Retinal pigment epithelial cell (primary cell): ENCODE results near the gene SERPINB8.
"Not testable (repeated sequence)": the region's sequence is repeated elsewhere in the genome, so short reads cannot be mapped to it uniquely, and the experiment has no call there.

ENCODE experiments used
- DNase-seq: peaks from one replicate; pipeline ENCODE4 v3.0.0-alpha.2; 2010; ENCODE audit warnings: low read depth
- H3K4me3 ChIP-seq: 2 replicates; pipeline ENCODE4 v1.5.1; 2011; ENCODE audit warnings: mild to moderate bottlenecking, low read length, control low read depth, moderate library complexity
- TF ChIP-seq, protein P1 (sequence below): conservative IDR thresholded peaks from 2 replicates; pipeline ENCODE4 v1.5.1; 2011; ENCODE audit warnings: low read depth, low read length, control low read depth, inconsistent platforms

SERPINB8 gene, protein sequence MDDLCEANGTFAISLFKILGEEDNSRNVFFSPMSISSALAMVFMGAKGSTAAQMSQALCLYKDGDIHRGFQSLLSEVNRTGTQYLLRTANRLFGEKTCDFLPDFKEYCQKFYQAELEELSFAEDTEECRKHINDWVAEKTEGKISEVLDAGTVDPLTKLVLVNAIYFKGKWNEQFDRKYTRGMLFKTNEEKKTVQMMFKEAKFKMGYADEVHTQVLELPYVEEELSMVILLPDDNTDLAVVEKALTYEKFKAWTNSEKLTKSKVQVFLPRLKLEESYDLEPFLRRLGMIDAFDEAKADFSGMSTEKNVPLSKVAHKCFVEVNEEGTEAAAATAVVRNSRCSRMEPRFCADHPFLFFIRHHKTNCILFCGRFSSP

DNA sequence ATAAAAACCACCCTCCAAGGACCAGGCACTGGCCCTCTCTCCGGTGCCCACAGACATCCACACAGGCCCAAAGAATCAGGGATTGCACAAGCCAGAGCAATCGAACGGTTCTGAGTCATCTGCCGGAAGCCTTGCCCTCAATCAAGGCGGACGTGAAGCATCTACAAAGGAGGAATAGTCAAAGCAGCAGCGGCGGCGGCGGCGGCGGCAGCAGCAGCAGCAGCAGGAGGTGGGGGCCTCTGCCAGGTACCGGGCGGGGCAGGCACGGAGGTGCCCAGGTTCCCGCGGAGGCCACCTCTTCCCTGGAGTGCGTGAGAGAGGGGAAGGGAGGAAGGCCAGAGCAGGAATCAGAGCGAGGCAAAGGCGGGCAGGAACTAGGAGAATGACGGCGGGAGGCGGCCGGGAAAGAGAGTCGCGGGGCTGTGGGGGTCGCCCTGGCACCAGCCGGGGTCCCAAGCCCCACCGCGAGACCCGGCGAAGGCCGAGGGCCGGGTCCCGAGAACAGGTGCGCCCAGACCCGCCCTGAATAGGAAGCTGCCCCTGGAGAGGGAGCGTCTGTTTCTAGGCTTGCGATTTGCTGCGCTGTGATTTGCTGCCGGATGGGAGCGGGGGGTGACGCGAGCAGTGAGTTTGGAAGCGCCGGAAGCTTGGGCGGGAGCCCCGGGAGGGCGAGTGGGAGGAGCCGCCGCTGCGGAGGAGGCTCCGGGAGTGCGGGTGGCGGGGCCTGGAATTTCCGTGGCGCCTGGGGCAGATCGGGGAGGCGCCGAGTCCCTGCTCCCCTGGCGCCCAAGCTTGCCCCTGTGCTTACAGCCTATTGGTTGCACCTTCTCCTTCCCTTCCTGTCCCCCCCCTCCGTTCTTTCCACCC is at the start of gene SERPINB8:
SERPINB8 (plus strand) TSS at position 140 of the 867 bp plus-strand sequence. CDS start 8,228 bp downstream, outside the sequence.
- TF ChIP-seq, protein P1, sequence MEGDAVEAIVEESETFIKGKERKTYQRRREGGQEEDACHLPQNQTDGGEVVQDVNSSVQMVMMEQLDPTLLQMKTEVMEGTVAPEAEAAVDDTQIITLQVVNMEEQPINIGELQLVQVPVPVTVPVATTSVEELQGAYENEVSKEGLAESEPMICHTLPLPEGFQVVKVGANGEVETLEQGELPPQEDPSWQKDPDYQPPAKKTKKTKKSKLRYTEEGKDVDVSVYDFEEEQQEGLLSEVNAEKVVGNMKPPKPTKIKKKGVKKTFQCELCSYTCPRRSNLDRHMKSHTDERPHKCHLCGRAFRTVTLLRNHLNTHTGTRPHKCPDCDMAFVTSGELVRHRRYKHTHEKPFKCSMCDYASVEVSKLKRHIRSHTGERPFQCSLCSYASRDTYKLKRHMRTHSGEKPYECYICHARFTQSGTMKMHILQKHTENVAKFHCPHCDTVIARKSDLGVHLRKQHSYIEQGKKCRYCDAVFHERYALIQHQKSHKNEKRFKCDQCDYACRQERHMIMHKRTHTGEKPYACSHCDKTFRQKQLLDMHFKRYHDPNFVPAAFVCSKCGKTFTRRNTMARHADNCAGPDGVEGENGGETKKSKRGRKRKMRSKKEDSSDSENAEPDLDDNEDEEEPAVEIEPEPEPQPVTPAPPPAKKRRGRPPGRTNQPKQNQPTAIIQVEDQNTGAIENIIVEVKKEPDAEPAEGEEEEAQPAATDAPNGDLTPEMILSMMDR, result no peak
- H3K4me3 ChIP-seq, result peak within 1 kb of the TSS; percentile 76
- DNase-seq, result peak; percentile 79

DNA sequence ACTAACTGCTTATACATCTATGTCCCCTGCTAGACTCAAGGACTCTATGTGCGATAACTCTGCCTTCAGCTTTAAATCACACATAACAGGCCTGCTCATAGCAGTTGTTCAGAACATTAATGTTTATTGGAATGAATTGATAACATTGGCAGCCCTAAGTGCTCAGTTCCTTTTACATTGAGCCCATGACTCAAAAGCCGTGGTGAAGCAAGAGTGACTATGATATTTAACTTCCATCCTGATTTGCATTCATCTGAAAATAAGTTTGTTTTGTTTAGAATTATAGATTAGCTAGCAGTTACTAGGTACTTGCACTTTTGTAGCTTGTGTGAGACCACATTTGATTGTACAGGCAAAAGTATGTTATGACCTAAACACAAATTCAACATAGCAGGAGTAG is 47.8 kb upstream of the SERPINB8 start:
- no peak for DNase-seq
- TF ChIP-seq, protein P1, result no peak
- no peak overlapping the region for H3K4me3 ChIP-seq

DNA sequence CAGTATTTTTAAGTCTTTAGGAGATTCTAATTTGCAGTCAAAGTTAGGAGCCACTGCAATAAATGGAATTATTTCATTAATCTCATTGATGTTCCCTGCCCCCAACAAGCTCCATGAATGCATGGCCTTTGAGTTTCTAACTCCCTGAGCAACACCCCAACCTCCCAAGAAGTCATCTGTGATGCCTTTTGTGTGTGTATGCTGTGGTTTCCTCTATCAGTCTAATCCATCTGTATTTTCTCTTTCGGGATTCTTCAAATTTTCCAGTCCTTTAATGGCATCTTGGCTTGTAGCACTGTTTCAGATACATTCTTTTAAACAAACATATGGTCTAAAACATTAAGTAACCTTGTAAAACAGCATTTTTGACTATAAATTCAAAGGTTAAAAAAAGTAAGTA is 45.3 kb upstream of the SERPINB8 start:
- TF ChIP-seq, protein P1, result no peak
- peak; percentile 18 for DNase-seq
- H3K4me3 ChIP-seq, result no peak overlapping the region

DNA sequence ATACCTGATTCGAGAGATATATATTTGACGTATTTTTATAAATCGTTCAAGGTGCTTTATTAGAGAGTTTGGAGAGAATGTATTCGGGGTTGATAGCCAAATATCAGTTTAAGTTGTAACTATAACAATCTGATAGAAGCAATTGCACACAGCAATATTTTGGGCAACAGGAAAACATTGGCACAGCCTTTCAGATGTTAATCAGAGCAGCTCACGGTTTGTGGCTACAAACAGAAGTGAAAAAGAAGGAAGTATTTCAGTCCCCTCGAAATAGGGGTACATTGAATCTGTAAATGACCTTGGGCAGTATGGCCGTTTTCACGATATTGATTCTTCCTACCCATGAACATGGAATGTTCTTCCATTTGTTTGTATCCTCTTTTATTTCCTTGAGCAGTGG is 41.5 kb upstream of the SERPINB8 start:
- TF ChIP-seq, protein P1, result no peak
- no peak overlapping the region for H3K4me3 ChIP-seq
- no peak for DNase-seq

DNA sequence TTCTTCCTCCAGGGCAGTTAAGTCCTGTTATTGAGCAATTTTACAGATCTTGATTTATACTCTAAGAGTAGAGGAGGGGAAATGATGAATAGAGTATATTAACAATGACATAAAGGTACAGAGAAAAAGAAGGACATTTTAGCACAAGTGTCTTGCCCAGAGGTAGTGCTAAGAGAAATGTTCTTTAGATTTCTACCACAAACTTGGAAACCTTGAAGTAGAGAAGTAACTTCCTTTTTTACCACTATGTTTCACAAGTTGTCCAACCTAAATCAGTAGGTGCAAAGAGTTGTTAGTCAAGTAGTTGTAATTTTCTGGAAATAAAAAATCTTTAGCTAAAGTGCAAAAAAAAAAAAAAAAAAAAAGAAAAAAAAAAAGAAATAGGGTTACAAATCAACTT is 40.5 kb upstream of the SERPINB8 start:
- not testable (repeated sequence) for H3K4me3 ChIP-seq, DNase-seq

DNA sequence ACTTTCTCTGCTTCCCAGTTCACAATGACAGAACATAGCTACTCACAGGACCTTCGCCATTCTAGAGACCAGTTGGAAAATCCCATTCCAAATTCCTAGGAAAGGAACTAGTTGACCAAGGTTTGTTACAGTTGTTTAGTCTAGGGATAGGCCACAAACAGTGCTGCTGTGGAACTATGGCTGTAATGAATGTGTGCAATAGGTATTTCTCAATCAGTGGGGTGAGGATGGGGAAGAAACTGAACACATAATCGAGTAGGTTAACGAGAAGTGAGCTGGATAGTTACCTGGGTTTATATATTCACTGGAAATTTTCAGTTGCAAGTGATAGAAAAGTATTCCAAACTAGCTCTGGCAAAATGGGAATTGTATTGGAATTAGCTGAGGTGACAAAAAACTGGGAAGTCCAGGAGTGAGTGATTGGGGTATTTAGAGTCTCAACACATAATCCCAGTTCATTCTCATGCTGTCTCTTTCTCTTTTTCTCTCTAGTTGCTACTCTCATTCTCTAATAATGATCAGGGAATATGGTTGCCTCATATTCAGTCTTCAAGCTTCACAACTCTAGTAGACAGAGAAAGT is 39.0 kb upstream of the SERPINB8 start:
- TF ChIP-seq, protein P1, result no peak
- DNase-seq, result no peak
- H3K4me3 ChIP-seq, result no peak overlapping the region
